Stimulated activated CD8-positive, alpha-beta memory T cell treated with anti-CD3 and anti-CD28 coated beads, Interleukin-4, amount 100 ng/mL, for 48 hours (primary cell): ENCODE results near the gene DPEP2.
A peak's percentile ranks its signal among the peaks of the same experiment; 100 is the strongest.
"Not testable (repeated sequence)": the region's sequence is repeated elsewhere in the genome, so short reads cannot be mapped to it uniquely, and the experiment has no call there.

Source experiments
- DNase-seq: peaks from one replicate; pipeline ENCODE4 v3.0.0-alpha.2; 2020

Gene DPEP2

GRCh38 chr16:67972285-67972684 lies 27.0 kb downstream of the DPEP2 start:
- DNase-seq: not testable (repeated sequence)

GRCh38 chr16:67971111-67971510 lies 28.2 kb downstream of the DPEP2 start:
- no peak for DNase-seq

GRCh38 chr16:67969254-67970039 lies 29.8 kb downstream of the DPEP2 start:
- no peak for DNase-seq

- peak; percentile 94 for DNase-seq
These were observed 30.7 kb downstream of the DPEP2 start, which contains the start of gene SLC12A4 for GRCh38 chr16:67968400-67969253. SLC12A4 (minus strand) TSS chr16:67968637; CDS start chr16:67968553, 84 bp downstream.

- peak; percentile 57 for DNase-seq
These were observed 31.3 kb downstream of the DPEP2 start for GRCh38 chr16:67967958-67968399.

GRCh38 chr16:67967183-67967957 lies 31.9 kb downstream of the DPEP2 start:
- DNase-seq: peak; percentile 51

- no peak for DNase-seq
These were observed 32.6 kb downstream of the DPEP2 start for GRCh38 chr16:67966549-67967182.

- no peak for DNase-seq
These were observed 33.4 kb downstream of the DPEP2 start for GRCh38 chr16:67965668-67966548.

GRCh38 chr16:67964477-67965131 lies 34.7 kb downstream of the DPEP2 start:
- DNase-seq: no peak

- DNase-seq: no peak
These were observed 35.5 kb downstream of the DPEP2 start for GRCh38 chr16:67963662-67964321.

GRCh38 chr16:67963292-67963661 lies 36.0 kb downstream of the DPEP2 start:
- no peak for DNase-seq

GRCh38 chr16:67962135-67962534 lies 37.1 kb downstream of the DPEP2 start:
- no peak for DNase-seq

GRCh38 chr16:67961551-67961957 lies 37.7 kb downstream of the DPEP2 start:
- no peak for DNase-seq

- DNase-seq: no peak
These were observed 39.6 kb downstream of the DPEP2 start for GRCh38 chr16:67959536-67960329.

- DNase-seq: no peak
These were observed 41.7 kb downstream of the DPEP2 start for GRCh38 chr16:67957622-67958021.

GRCh38 chr16:67954421-67955196 lies 44.7 kb downstream of the DPEP2 start:
- no peak for DNase-seq

GRCh38 chr16:67953641-67954375 lies 45.5 kb downstream of the DPEP2 start:
- no peak for DNase-seq

GRCh38 chr16:67951485-67951884 lies 47.8 kb downstream of the DPEP2 start:
- DNase-seq: no peak
